ENCODE measurements around the gene PMFBP1. TPM values are rescaled to one million over a fixed set of nuclear protein-coding genes. Genes with fewer than 3 reads are reported as not detected.

Gene PMFBP1
- total and polyA plus RNA-seq, 2 experiments from 2014 or later, result 2.6 to 3.3 TPM

DNA sequence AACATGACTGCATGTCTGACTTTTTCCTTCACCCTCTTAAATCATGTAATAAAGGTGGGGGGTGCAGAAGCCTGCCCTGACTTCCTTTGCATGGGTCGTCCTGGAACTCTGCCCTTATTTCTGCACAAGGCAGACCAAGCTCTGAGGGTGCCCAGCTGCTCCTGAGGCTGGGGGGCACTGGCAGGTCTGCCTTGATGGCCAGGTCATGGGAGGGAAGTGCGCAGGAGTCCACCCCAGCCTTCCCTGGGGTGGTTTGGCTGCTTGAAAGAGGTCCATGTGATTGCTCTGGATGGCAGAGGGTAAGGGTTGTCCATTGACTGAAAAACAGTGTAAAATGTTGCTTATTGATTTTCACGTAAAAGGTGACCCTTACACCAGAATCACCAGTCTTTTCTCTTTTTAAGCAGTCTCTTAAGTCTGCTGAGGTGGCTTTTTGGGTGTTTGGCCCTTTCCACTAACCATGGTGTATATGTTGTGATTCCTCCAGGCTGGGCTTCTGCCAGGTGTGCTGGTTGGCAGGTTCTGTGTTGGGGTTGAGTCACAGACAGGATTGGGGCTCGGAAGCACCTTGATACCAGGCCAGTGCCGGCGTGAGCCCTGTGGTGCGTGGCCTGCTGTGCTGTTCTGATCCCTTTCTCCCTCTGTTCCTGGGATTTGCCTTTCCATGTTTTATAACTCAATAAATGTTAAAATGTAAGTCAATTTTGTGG lies 58.9 kb downstream of the PMFBP1 start:
- H4K20me1 ChIP-seq (replicated peaks; ENCODE audit: insufficient read depth), result no peaks in the 10 kb centered on the region
- no peaks in the 10 kb centered on the region for H3K9me2 ChIP-seq (ENCODE audit: insufficient read depth)
- H3F3A ChIP-seq (replicated peaks; ENCODE audit: low read depth), result no peaks in the 10 kb centered on the region
- H3K36me3 ChIP-seq (ENCODE audit: insufficient read depth), result peaks cover 22% of the 10 kb centered on the region
- Mint-ChIP-seq H3K4me3 (no peak overlapping the region), H3K4me1 (no peaks in the 10 kb centered on the region), H3K9me3 (no peaks in the 10 kb centered on the region), H3K36me3 (ENCODE audit: low read depth) (peaks cover 49% of the 10 kb centered on the region), H3K27me3 (ENCODE audit: insufficient read depth, low read depth, poor library complexity) (peaks cover 2% of the 10 kb centered on the region), H3K27ac (no peak overlapping the region)
- H3K79me2 ChIP-seq (replicated peaks; ENCODE audit: insufficient read depth), result no peaks in the 10 kb centered on the region
- H3K4me3 ChIP-seq, result no peak overlapping the region
- no peak overlapping the region for H2AFZ ChIP-seq
- no peaks in the 10 kb centered on the region for H3K4me1 ChIP-seq (ENCODE audit: insufficient read depth)
- H3K27ac ChIP-seq (ENCODE audit: low read depth), result no peak overlapping the region
- no peaks in the 10 kb centered on the region for H3K27me3 ChIP-seq (ENCODE audit: insufficient read depth)
- TF ChIP-seq, protein P1, sequence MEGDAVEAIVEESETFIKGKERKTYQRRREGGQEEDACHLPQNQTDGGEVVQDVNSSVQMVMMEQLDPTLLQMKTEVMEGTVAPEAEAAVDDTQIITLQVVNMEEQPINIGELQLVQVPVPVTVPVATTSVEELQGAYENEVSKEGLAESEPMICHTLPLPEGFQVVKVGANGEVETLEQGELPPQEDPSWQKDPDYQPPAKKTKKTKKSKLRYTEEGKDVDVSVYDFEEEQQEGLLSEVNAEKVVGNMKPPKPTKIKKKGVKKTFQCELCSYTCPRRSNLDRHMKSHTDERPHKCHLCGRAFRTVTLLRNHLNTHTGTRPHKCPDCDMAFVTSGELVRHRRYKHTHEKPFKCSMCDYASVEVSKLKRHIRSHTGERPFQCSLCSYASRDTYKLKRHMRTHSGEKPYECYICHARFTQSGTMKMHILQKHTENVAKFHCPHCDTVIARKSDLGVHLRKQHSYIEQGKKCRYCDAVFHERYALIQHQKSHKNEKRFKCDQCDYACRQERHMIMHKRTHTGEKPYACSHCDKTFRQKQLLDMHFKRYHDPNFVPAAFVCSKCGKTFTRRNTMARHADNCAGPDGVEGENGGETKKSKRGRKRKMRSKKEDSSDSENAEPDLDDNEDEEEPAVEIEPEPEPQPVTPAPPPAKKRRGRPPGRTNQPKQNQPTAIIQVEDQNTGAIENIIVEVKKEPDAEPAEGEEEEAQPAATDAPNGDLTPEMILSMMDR (conservative IDR thresholded peaks at IDR 0.05; ENCODE audit: low read depth in 2 of 2), result no peak
- no peak for TF ChIP-seq EZH2 (IDR thresholded peaks at IDR 0.05; ENCODE audit: low read depth, unreplicated experiment)
- no peak for TF ChIP-seq REST (IDR thresholded peaks at IDR 0.05; ENCODE audit: unreplicated experiment)
- TF ChIP-seq EZH2phosphoT487 (IDR thresholded peaks at IDR 0.05; ENCODE audit: unreplicated experiment), result no peak
- TF ChIP-seq, protein P2, sequence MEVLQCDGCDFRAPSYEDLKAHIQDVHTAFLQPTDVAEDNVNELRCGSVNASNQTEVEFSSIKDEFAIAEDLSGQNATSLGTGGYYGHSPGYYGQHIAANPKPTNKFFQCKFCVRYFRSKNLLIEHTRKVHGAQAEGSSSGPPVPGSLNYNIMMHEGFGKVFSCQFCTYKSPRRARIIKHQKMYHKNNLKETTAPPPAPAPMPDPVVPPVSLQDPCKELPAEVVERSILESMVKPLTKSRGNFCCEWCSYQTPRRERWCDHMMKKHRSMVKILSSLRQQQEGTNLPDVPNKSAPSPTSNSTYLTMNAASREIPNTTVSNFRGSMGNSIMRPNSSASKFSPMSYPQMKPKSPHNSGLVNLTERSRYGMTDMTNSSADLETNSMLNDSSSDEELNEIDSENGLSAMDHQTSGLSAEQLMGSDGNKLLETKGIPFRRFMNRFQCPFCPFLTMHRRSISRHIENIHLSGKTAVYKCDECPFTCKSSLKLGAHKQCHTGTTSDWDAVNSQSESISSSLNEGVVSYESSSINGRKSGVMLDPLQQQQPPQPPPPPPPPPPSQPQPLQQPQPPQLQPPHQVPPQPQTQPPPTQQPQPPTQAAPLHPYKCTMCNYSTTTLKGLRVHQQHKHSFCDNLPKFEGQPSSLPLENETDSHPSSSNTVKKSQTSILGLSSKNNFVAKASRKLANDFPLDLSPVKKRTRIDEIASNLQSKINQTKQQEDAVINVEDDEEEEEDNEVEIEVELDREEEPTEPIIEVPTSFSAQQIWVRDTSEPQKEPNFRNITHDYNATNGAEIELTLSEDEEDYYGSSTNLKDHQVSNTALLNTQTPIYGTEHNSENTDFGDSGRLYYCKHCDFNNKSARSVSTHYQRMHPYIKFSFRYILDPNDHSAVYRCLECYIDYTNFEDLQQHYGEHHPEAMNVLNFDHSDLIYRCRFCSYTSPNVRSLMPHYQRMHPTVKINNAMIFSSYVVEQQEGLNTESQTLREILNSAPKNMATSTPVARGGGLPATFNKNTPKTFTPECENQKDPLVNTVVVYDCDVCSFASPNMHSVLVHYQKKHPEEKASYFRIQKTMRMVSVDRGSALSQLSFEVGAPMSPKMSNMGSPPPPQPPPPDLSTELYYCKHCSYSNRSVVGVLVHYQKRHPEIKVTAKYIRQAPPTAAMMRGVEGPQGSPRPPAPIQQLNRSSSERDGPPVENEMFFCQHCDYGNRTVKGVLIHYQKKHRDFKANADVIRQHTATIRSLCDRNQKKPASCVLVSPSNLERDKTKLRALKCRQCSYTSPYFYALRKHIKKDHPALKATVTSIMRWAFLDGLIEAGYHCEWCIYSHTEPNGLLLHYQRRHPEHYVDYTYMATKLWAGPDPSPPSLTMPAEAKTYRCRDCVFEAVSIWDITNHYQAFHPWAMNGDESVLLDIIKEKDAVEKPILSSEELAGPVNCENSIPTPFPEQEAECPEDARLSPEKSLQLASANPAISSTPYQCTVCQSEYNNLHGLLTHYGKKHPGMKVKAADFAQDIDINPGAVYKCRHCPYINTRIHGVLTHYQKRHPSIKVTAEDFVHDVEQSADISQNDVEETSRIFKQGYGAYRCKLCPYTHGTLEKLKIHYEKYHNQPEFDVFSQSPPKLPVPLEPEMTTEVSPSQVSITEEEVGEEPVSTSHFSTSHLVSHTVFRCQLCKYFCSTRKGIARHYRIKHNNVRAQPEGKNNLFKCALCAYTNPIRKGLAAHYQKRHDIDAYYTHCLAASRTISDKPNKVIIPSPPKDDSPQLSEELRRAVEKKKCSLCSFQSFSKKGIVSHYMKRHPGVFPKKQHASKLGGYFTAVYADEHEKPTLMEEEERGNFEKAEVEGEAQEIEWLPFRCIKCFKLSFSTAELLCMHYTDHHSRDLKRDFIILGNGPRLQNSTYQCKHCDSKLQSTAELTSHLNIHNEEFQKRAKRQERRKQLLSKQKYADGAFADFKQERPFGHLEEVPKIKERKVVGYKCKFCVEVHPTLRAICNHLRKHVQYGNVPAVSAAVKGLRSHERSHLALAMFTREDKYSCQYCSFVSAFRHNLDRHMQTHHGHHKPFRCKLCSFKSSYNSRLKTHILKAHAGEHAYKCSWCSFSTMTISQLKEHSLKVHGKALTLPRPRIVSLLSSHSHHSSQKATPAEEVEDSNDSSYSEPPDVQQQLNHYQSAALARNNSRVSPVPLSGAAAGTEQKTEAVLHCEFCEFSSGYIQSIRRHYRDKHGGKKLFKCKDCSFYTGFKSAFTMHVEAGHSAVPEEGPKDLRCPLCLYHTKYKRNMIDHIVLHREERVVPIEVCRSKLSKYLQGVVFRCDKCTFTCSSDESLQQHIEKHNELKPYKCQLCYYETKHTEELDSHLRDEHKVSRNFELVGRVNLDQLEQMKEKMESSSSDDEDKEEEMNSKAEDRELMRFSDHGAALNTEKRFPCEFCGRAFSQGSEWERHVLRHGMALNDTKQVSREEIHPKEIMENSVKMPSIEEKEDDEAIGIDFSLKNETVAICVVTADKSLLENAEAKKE (CRISPR knock-in tag; IDR thresholded peaks at IDR 0.05), result no peak
- ATAC-seq, result no peak
- no peak overlapping the region for H3K4me2 ChIP-seq
- no peak for DNase-seq (ENCODE audit: low spot score)
